Heart right ventricle (tissue), 16 donors: ENCODE results near the gene EVA1B. TPM values are rescaled to one million over a fixed set of nuclear protein-coding genes. Genes with fewer than 3 reads are reported as not detected.

Source experiments
- ATAC-seq, 8 donors: fragments of 200-7000 bp; cut with Tn5 transposase; one replicate each; pipeline ENCODE4 v1.9.1; 2020; ENCODE audit warnings: mild to moderate bottlenecking in 8 of 8, moderate library complexity in 8 of 8, moderate number of reproducible peaks in 1 of 8
- DNase-seq, 2 donors: peaks; one replicate each; pipeline ENCODE4 v3.0.0-alpha.2; 2020
- H3K27ac ChIP-seq, 10 donors: fragments of 200-600 bp; sonication (generic) in 2 of 10; one replicate each; pipeline versions ENCODE4 v1.5.0 to v1.8.0; 2020 to 2022; ENCODE audit warnings: mild to moderate bottlenecking in 3 of 10
- H3K27me3 ChIP-seq, 7 donors: fragments of 200-600 bp; one replicate each; pipeline ENCODE4 v1.8.0; 2021 to 2022; ENCODE audit warnings: mild to moderate bottlenecking in 2 of 7
- H3K36me3 ChIP-seq, 9 donors: fragments of 200-600 bp; sonication (generic) in 1 of 9; one replicate each; pipeline versions ENCODE4 v1.5.0 to v1.8.0; 2020 to 2022; ENCODE audit warnings: mild to moderate bottlenecking in 2 of 9
- H3K4me1 ChIP-seq, 9 donors: fragments of 200-600 bp; sonication (generic) in 1 of 9; one replicate each; pipeline versions ENCODE4 v1.5.0 to v1.8.0; 2020 to 2022; ENCODE audit warnings: mild to moderate bottlenecking in 4 of 9
- H3K4me3 ChIP-seq, 10 donors: fragments of 200-600 bp; sonication (generic) in 2 of 10; one replicate each; pipeline versions ENCODE4 v1.5.0 to v1.8.0; 2020 to 2022; ENCODE audit warnings: mild to moderate bottlenecking in 7 of 10, moderate library complexity in 2 of 10
- H3K9me3 ChIP-seq, 11 donors: fragments of 200-600 bp in 10 of 11; sonication (generic) in 2 of 11; one replicate each; pipeline versions ENCODE4 v1.5.0 to v1.8.0; 2013 to 2022; ENCODE audit warnings: mild to moderate bottlenecking in 2 of 11, control low read depth in 1 of 11, moderate library complexity in 1 of 11
- whole genome bisulfite sequencing, 2 donors: extraction: QIAGEN DNeasy Blood & Tissue Kit; methylation state at CpG; one replicate each; pipeline ENCODE4 v1.1.7; 2013; ENCODE audit warnings: inconsistent platforms in 1 of 2; 5-methylcytosine and 5-hydroxymethylcytosine counted together
- intact Hi-C, 10 donors: fragments of 100-400 bp; cut with DNase I; formaldehyde crosslinking; loops; one replicate each; pipeline versions ENCODE4 v1.11.1 to v1.14.2; 2022
- polyA plus RNA-seq, 2 donors: library from polyadenylated mRNA; stranded (reverse); fragments of 200-250 nt; gene quantifications; one replicate each; pipeline ENCODE4 v1.2.3, GENCODE V29; 2013
- total RNA-seq, 10 donors: library from RNA; stranded (reverse); fragmentation: NEBNext Ultra II Directional in 3 of 10; extraction: Animal tissue kit (Norgen Biotek cat#: 25700) in 3 of 10; gene quantifications; one replicate each; pipeline versions ENCODE4 v1.2.1 to v1.2.4, GENCODE V29; 2021 to 2023
- TF ChIP-seq, protein P1 (sequence below), 9 donors: fragments of 200-600 bp; sonication (generic) in 2 of 9; IDR thresholded peaks; one replicate each; pipeline versions ENCODE4 v1.5.0 to v1.8.0; 2021 to 2022; ENCODE audit warnings: antibody characterized with exemption in 9 of 9, mild to moderate bottlenecking in 5 of 9, moderate library complexity in 1 of 9
- donor health status: Arrhythmogenic right ventricular cardiomyopathy.
- donor health status: ischemic (EF 13 %, LVEDD 7.1; RV severe dilation, severe dysfunction).
- donor health status: healthy with polysubstance abuse.
- donor health status: DM: no; HTN: yes; CAD: no.
- donor health status: DM: no; HTN: no; CAD: no.
- donor health status: ischemic (EF 25% LVEDD 6.9; RV normal size, moderate dysfunction).
- donor health status: ischemic (EF 25% LVEDD 5.7; RV mildly dilated, moderate dysfunction).
- donor health status: healthy.
- donor health status: DM: yes; HTN: yes; CAD: no.
- donor health status: Ischemic cardiomyopathy.
- donor health status: ischemic (EF 35%, LVEDD 5.7; RV mildly dilated, moderate dysfunction).
- donor health status: nonischemic (EF 11% LVEDD 7.7; RV severe dilation, severe dysfunction).
- donor health status: DM: yes; HTN: yes; CAD: no.
- donor health status: PGD.
- donor health status: ischemic (EF 29% LVEDD 5.4; RV normal size, mild dysfunction).
- donor health status: nonischemic (EF 23%, LVEDD 6.1; RV moderate dilation, normal function).

Gene EVA1B
- total and polyA plus RNA-seq, 12 donors = 4.6 to 38.9 (median 7.2) TPM

DNA sequence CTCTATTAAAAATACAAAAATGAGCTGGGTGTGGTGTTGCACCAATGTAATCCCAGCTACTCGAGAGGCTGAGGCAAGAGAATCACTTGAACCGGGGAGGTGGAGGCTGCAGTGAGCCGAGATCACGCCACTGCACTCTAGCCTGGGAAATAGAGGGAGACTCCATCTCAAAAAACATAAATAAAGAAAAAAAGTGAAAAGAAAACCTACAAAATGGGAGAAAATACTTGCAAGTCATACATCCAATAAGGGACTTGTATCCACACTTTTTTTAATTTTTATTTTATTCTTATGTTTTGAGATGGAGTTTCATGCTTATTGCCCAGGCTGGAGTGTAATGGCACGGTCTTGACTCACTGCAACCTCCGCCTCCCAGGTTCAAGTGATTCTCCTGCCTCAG, 46.8 kb downstream of the EVA1B start:
- DNase-seq (no peak), ATAC-seq (no peak)
- Histone ChIP-seq H3K27me3 (no peaks in the 10 kb centered on the region), H3K36me3 (peaks cover 0 to 36% (median 0%) of the 10 kb centered on the region in 9 donors), H3K9me3 (no peaks in the 10 kb centered on the region), H3K4me1 (peaks cover 0 to 67% (median 46%) of the 10 kb centered on the region in 9 donors), H3K4me3 (no peak overlapping the region), H3K27ac (peak overlapping the region in 1 of 10 donors; percentile 82)
- 97 to 99% methylated on average over 6 of the region's 6 CpGs for WGBS, 2 donors
- TF ChIP-seq, protein P1, sequence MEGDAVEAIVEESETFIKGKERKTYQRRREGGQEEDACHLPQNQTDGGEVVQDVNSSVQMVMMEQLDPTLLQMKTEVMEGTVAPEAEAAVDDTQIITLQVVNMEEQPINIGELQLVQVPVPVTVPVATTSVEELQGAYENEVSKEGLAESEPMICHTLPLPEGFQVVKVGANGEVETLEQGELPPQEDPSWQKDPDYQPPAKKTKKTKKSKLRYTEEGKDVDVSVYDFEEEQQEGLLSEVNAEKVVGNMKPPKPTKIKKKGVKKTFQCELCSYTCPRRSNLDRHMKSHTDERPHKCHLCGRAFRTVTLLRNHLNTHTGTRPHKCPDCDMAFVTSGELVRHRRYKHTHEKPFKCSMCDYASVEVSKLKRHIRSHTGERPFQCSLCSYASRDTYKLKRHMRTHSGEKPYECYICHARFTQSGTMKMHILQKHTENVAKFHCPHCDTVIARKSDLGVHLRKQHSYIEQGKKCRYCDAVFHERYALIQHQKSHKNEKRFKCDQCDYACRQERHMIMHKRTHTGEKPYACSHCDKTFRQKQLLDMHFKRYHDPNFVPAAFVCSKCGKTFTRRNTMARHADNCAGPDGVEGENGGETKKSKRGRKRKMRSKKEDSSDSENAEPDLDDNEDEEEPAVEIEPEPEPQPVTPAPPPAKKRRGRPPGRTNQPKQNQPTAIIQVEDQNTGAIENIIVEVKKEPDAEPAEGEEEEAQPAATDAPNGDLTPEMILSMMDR (IDR thresholded peaks at IDR 0.05) = no peak
- intact Hi-C loops = no loop called here

DNA sequence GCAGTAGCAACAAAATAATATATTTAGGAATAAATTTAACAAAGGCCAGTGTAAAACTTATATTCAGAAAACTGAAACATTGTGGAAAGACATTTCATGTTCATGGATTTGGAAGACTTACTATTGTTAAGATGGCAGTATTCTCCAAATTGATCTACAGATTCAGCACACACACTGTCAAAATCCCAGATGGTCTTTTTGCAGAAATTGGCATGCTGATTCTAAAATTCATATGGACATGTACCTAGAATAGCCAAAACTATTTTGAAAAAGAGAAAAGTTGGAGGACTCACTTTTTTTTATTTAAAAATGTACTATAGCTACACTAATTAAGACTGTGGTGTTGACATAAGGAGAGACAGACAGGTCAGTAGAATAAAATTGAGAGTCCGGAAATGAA, 49.2 kb downstream of the EVA1B start:
- DNase-seq (no peak), ATAC-seq (no peak)
- no peaks in the 10 kb centered on the region for H3K27me3 ChIP-seq
- H3K27ac ChIP-seq = no peak overlapping the region
- 91 to 96% methylated on average over 1 of the region's 1 CpG for WGBS, 2 donors
- TF ChIP-seq, protein P1 (IDR thresholded peaks at IDR 0.05) = no peak
- H3K9me3 ChIP-seq = no peaks in the 10 kb centered on the region
- H3K4me3 ChIP-seq = no peak overlapping the region
- intact Hi-C loops = no loop called here
- peaks cover 0 to 50% (median 28%) of the 10 kb centered on the region in 9 donors for H3K4me1 ChIP-seq
- H3K36me3 ChIP-seq = peaks cover 0 to 52% (median 0%) of the 10 kb centered on the region in 9 donors

DNA sequence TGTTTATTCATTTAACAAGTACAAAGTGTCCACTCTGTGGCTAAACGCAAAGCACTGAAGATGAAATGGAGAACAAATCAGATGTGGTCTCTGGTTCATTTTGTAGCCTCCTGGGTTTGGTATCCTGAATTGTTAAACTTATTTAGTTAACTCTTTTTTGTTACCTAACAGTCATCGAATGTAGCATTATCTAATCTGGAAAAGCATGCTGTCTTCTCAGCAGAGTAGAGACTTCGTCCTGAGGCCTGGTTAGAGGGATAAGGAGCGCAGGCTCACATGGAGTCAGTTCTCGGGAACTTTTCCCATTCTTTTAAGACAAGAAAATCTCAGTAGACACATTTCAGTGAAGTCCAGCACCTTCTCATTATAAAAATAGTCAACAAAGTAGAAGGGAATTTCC, 50.4 kb downstream of the EVA1B start:
- Histone ChIP-seq H3K27me3 (no peaks in the 10 kb centered on the region), H3K9me3 (no peaks in the 10 kb centered on the region), H3K4me3 (no peak overlapping the region), H3K27ac (peak overlapping the region in 5 of 10 donors; percentile 6 to 43 (median 17)), H3K36me3 (peaks cover 0 to 63% (median 0%) of the 10 kb centered on the region in 9 donors), H3K4me1 (peaks cover 0 to 47% (median 20%) of the 10 kb centered on the region in 9 donors)
- no peak for DNase-seq
- WGBS, 2 donors = 42 to 53% methylated on average over 5 of the region's 5 CpGs
- ATAC-seq = no peak
- TF ChIP-seq, protein P1 (IDR thresholded peaks at IDR 0.05) = no peak
- intact Hi-C loops = no loop called here

Other genes with a start within 250 kb of the EVA1B start
- gene TEKT2, start 239.6 kb downstream of the EVA1B start, total RNA-seq = not detected
- under 1 TPM in 1 of 2 donors, not detected in 1; 0.06 TPM for gene TEKT2, start 239.6 kb downstream of the EVA1B start, polyA plus RNA-seq
- gene ADPRS, start 234.8 kb downstream of the EVA1B start, total RNA-seq = 10 to 100 TPM; 11.0 to 24.3 (median 15.6) TPM
- gene ADPRS, start 234.8 kb downstream of the EVA1B start, polyA plus RNA-seq = 10 to 100 TPM; 18.9 to 23.0 TPM
- gene COL8A2, start 198.4 kb downstream of the EVA1B start, total RNA-seq = 1 to 10 TPM in 3 of 10 donors, under 1 TPM in 7; 0.53 to 2.0 (median 0.73) TPM
- gene COL8A2, start 198.4 kb downstream of the EVA1B start, polyA plus RNA-seq = under 1 TPM; 0.58 to 0.80 TPM
- 10 to 100 TPM; 41.6 to 62.6 (median 48.4) TPM for gene TRAPPC3, start 174.2 kb downstream of the EVA1B start, total RNA-seq
- gene TRAPPC3, start 174.2 kb downstream of the EVA1B start, polyA plus RNA-seq = 10 to 100 TPM; 33.6 to 73.8 TPM
- 100 to 1,000 TPM; 277 to 364 (median 325) TPM for gene MAP7D1, start 167.5 kb downstream of the EVA1B start, total RNA-seq
- 100 to 1,000 TPM; 176 to 225 TPM for gene MAP7D1, start 167.5 kb downstream of the EVA1B start, polyA plus RNA-seq
- gene THRAP3, start 99.2 kb downstream of the EVA1B start, total RNA-seq = 100 to 1,000 TPM in 5 of 10 donors, 10 to 100 TPM in 5; 85.3 to 109 (median 100) TPM
- 10 to 100 TPM; 22.8 to 35.1 TPM for gene THRAP3, start 99.2 kb downstream of the EVA1B start, polyA plus RNA-seq
- 1 to 10 TPM; 1.1 to 3.3 (median 1.7) TPM for gene SH3D21, start 17.3 kb downstream of the EVA1B start, total RNA-seq
- gene SH3D21, start 17.3 kb downstream of the EVA1B start, polyA plus RNA-seq = 1 to 10 TPM in 1 of 2 donors, under 1 TPM in 1; 0.58 to 4.8 TPM
- 10 to 100 TPM; 45.2 to 81.6 (median 60.8) TPM for gene STK40, start 62.3 kb upstream of the EVA1B start, total RNA-seq
- gene STK40, start 62.3 kb upstream of the EVA1B start, polyA plus RNA-seq = 10 to 100 TPM; 15.5 to 29.3 TPM
- gene LSM10, start 74.3 kb upstream of the EVA1B start, total RNA-seq = 10 to 100 TPM; 35.2 to 69.6 (median 44.7) TPM
- 10 to 100 TPM; 78.4 to 82.6 TPM for gene LSM10, start 74.3 kb upstream of the EVA1B start, polyA plus RNA-seq
- 1 to 10 TPM; 5.3 to 9.6 (median 7.7) TPM for gene OSCP1, start 126.8 kb upstream of the EVA1B start, total RNA-seq
- gene OSCP1, start 126.8 kb upstream of the EVA1B start, polyA plus RNA-seq = 1 to 10 TPM; 2.1 to 9.2 TPM
- gene MRPS15, start 140.7 kb upstream of the EVA1B start, total RNA-seq = 100 to 1,000 TPM in 6 of 10 donors, 10 to 100 TPM in 4; 86.1 to 118 (median 104) TPM
- 100 to 1,000 TPM; 162 to 505 TPM for gene MRPS15, start 140.7 kb upstream of the EVA1B start, polyA plus RNA-seq
- 10 to 100 TPM in 1 of 10 donors, 1 to 10 TPM in 9; 1.8 to 13.9 (median 4.5) TPM for gene CSF3R, start 159.3 kb upstream of the EVA1B start, total RNA-seq
- gene CSF3R, start 159.3 kb upstream of the EVA1B start, polyA plus RNA-seq = 1 to 10 TPM; 2.0 to 4.2 TPM